DMS53 (cell line): Measurements from ENCODE around the gene LOC128125822.

Source experiments
- DNase-seq: peaks from one replicate; lab custom pipeline; 2025; lab: John Stamatoyannopoulos, UW

LOC128125822 gene

GRCh38 chr6:63572044-63572746 lies at the start of gene LOC128125822, which contains the start of gene PTP4A1:
LOC128125822 (plus strand) TSS chr6:63572480.
PTP4A1 (plus strand) TSS chr6:63572480; CDS start chr6:63576881, 4,401 bp downstream.
- DNase-seq = peak; percentile 99

GRCh38 chr6:63522911-63523287 lies 49.4 kb upstream of the LOC128125822 start:
- peak; percentile 30 for DNase-seq

GRCh38 chr6:63523630-63524029 lies 48.6 kb upstream of the LOC128125822 start:
- no peak for DNase-seq

GRCh38 chr6:63525186-63525878 lies 46.9 kb upstream of the LOC128125822 start:
- DNase-seq = peak; percentile 9

- no peak for DNase-seq
These were observed 45.3 kb upstream of the LOC128125822 start for GRCh38 chr6:63526931-63527330.

GRCh38 chr6:63527658-63528514 lies 44.4 kb upstream of the LOC128125822 start:
- peak; percentile 95 for DNase-seq

GRCh38 chr6:63529498-63529897 lies 42.8 kb upstream of the LOC128125822 start:
- no peak for DNase-seq

- DNase-seq = no peak
These were observed 42.1 kb upstream of the LOC128125822 start for GRCh38 chr6:63530182-63530581.

- peak; percentile 32 for DNase-seq
These were observed 41.3 kb upstream of the LOC128125822 start for GRCh38 chr6:63530991-63531390.

GRCh38 chr6:63533026-63533425 lies 39.3 kb upstream of the LOC128125822 start:
- DNase-seq = no peak

GRCh38 chr6:63533952-63534351 lies 38.3 kb upstream of the LOC128125822 start:
- no peak for DNase-seq

- DNase-seq = no peak
These were observed 34.9 kb upstream of the LOC128125822 start for GRCh38 chr6:63537201-63537958.

- no peak for DNase-seq
These were observed 34.4 kb upstream of the LOC128125822 start for GRCh38 chr6:63537959-63538300.

GRCh38 chr6:63538550-63538949 lies 33.7 kb upstream of the LOC128125822 start:
- DNase-seq = no peak

GRCh38 chr6:63543001-63543400 lies 29.3 kb upstream of the LOC128125822 start:
- no peak for DNase-seq

GRCh38 chr6:63543982-63544381 lies 28.3 kb upstream of the LOC128125822 start:
- DNase-seq = no peak

GRCh38 chr6:63546236-63546635 lies 26.0 kb upstream of the LOC128125822 start:
- no peak for DNase-seq

GRCh38 chr6:63546697-63547096 lies 25.6 kb upstream of the LOC128125822 start:
- DNase-seq = no peak

GRCh38 chr6:63549076-63549475 lies 23.2 kb upstream of the LOC128125822 start:
- DNase-seq = no peak

GRCh38 chr6:63553208-63553607 lies 19.1 kb upstream of the LOC128125822 start:
- no peak for DNase-seq

- no peak for DNase-seq
These were observed 18.4 kb upstream of the LOC128125822 start for GRCh38 chr6:63553900-63554299.

- no peak for DNase-seq
These were observed 17.5 kb upstream of the LOC128125822 start for GRCh38 chr6:63554782-63555181.
